GM12891 (cell line): ENCODE results near the gene HOXC9.

Experiments used
- POLR2A ChIP-seq: IDR thresholded peaks from 2 replicates; pipeline ENCODE4 v1.6.1; 2011; ENCODE audit warnings: low read depth, low read length, control low read depth
- POLR2AphosphoS5 ChIP-seq: IDR thresholded peaks from 2 replicates; pipeline ENCODE4 v1.6.1; 2011; ENCODE audit warnings: low read depth, low read length, control low read depth
- POU2F2 ChIP-seq: IDR thresholded peaks from 2 replicates; pipeline ENCODE4 v1.6.1; 2011; ENCODE audit warnings: low read depth, mild to moderate bottlenecking, control low read depth, low read length, moderate library complexity
- TAF1 ChIP-seq: IDR thresholded peaks from 2 replicates; pipeline ENCODE4 v1.6.1; 2011; ENCODE audit warnings: low read depth, low read length, control low read depth

GRCh38 chr12:53956251-53956887 lies 43.6 kb upstream of the HOXC9 start:
- no peak for TF ChIP-seq POLR2A
- no peak for TF ChIP-seq POLR2AphosphoS5
- TF ChIP-seq TAF1 = no peak
- TF ChIP-seq POU2F2 = no peak
